Nucleus accumbens (tissue), 56 donors: ENCODE data around the gene GSC2.

Source experiments
- DNase-seq, 56 donors: peaks; one replicate each; lab custom pipeline; 2025; lab: John Stamatoyannopoulos, UW

Gene GSC2

GRCh38 chr22:19137384-19138216 is 12.5 kb downstream of the GSC2 start:
- no peak for DNase-seq

- DNase-seq = no peak
These were observed 13.2 kb downstream of the GSC2 start for GRCh38 chr22:19136915-19137314.

GRCh38 chr22:19134874-19135273 is 15.2 kb downstream of the GSC2 start:
- no peak for DNase-seq

GRCh38 chr22:19134176-19134831 is 15.8 kb downstream of the GSC2 start:
- DNase-seq = no peak

- no peak for DNase-seq
These were observed 16.5 kb downstream of the GSC2 start for GRCh38 chr22:19133561-19133960.

- DNase-seq = no peak
These were observed 17.2 kb downstream of the GSC2 start for GRCh38 chr22:19132693-19133400.

GRCh38 chr22:19132153-19132552 is 17.9 kb downstream of the GSC2 start:
- no peak for DNase-seq

- DNase-seq = no peak
These were observed 18.4 kb downstream of the GSC2 start for GRCh38 chr22:19131685-19132015.

GRCh38 chr22:19130959-19131684 is 19.0 kb downstream of the GSC2 start, which contains the start of gene TSSK2:
Gene TSSK2 (plus strand): TSS chr22:19131308. CDS start chr22:19131400, 92 bp downstream.
- peak in 5 of 56 donors; percentile 7 to 42 (median 26) for DNase-seq

- DNase-seq = no peak
These were observed 20.2 kb downstream of the GSC2 start for GRCh38 chr22:19129871-19130270.

GRCh38 chr22:19128946-19129727 is 21.0 kb downstream of the GSC2 start:
- no peak for DNase-seq

- DNase-seq = no peak
These were observed 22.1 kb downstream of the GSC2 start for GRCh38 chr22:19128009-19128401.

- no peak for DNase-seq
These were observed 22.6 kb downstream of the GSC2 start for GRCh38 chr22:19127329-19128008.

- DNase-seq = no peak
These were observed 23.5 kb downstream of the GSC2 start for GRCh38 chr22:19126309-19127273.

- no peak for DNase-seq
These were observed 24.4 kb downstream of the GSC2 start for GRCh38 chr22:19125474-19126308.

GRCh38 chr22:19125011-19125410 is 25.1 kb downstream of the GSC2 start:
- DNase-seq = no peak

GRCh38 chr22:19124377-19124776 is 25.7 kb downstream of the GSC2 start:
- DNase-seq = peak in 1 of 56 donors; percentile 8
